H9 (cell line): ENCODE measurements around the gene CCND2. TPM values are rescaled to one million over a fixed set of nuclear protein-coding genes. Genes with fewer than 3 reads are reported as not detected.

Experiments used
- DNase-seq: peaks from one replicate; pipeline ENCODE4 v3.0.0-alpha.2; 2017
- H2AFZ ChIP-seq: one replicate; pipeline ENCODE4 v1.6.1; 2013; ENCODE audit warnings: mild to moderate bottlenecking, low read length, control low read depth, moderate library complexity
- H2AK5ac ChIP-seq: 2 replicates; pipeline ENCODE4 v1.6.1; 2013; ENCODE audit warnings: low read length, control low read depth, mixed read lengths; ENCODE audit not compliant: insufficient read length
- H2BK120ac ChIP-seq: one replicate; pipeline ENCODE4 v1.6.1; 2013; ENCODE audit warnings: low read depth, mild to moderate bottlenecking, low read length, control low read depth, inconsistent platforms; ENCODE audit not compliant: poor library complexity, severe bottlenecking
- H2BK12ac ChIP-seq: 2 replicates; pipeline ENCODE4 v1.6.1; 2013; ENCODE audit warnings: low read length, control low read depth, mixed read lengths, low read depth; ENCODE audit not compliant: insufficient read length
- H2BK15ac ChIP-seq: 2 replicates; pipeline ENCODE4 v1.6.1; 2013; ENCODE audit warnings: low read depth, low read length, control low read depth
- H2BK20ac ChIP-seq: one replicate; pipeline ENCODE4 v1.6.1; 2013; ENCODE audit warnings: low read depth, mild to moderate bottlenecking, low read length, control low read depth, inconsistent platforms; ENCODE audit not compliant: poor library complexity, severe bottlenecking
- H2BK5ac ChIP-seq: 2 replicates; pipeline ENCODE4 v1.6.1; 2013; ENCODE audit warnings: low read length, control low read depth, mixed read lengths; ENCODE audit not compliant: insufficient read length
- H3K14ac ChIP-seq: 2 replicates; pipeline ENCODE4 v1.6.1; 2013; ENCODE audit warnings: low read length, control low read depth; ENCODE audit not compliant: insufficient read depth
- H3K18ac ChIP-seq: 2 replicates; pipeline ENCODE4 v1.6.1; 2013; ENCODE audit warnings: low read depth, mild to moderate bottlenecking, mixed read lengths, low read length, control low read depth; ENCODE audit not compliant: insufficient read length
- H3K23ac ChIP-seq: 2 replicates; pipeline ENCODE4 v1.6.1; 2013; ENCODE audit warnings: low read length, control low read depth, mixed read lengths, low read depth; ENCODE audit not compliant: insufficient read length
- H3K23me2 ChIP-seq: 2 replicates; pipeline ENCODE4 v1.6.1; 2013; ENCODE audit warnings: low read depth, mild to moderate bottlenecking, mixed read lengths, low read length, control low read depth; ENCODE audit not compliant: insufficient read length, poor library complexity, severe bottlenecking
- H3K27ac ChIP-seq: 2 replicates; pipeline ENCODE4 v1.5.1; 2013; ENCODE audit warnings: low read length, control low read depth, mixed read lengths, low read depth; ENCODE audit not compliant: insufficient read length
- H3K27me3 ChIP-seq: 2 replicates; pipeline ENCODE4 v1.6.1; 2013; ENCODE audit warnings: low read length, control low read depth, inconsistent platforms; ENCODE audit not compliant: insufficient read depth
- H3K4ac ChIP-seq: 2 replicates; pipeline ENCODE4 v1.6.1; 2013; ENCODE audit warnings: low read depth, mild to moderate bottlenecking, control low read depth, inconsistent platforms, low read length, moderate library complexity
- H3K4me1 ChIP-seq: 2 replicates; pipeline ENCODE4 v1.6.1; 2013; ENCODE audit warnings: low read length, control low read depth, inconsistent platforms; ENCODE audit not compliant: insufficient read depth
- H3K4me2 ChIP-seq: 2 replicates; pipeline ENCODE4 v1.6.1; 2013; ENCODE audit warnings: low read length, control low read depth, mixed read lengths; ENCODE audit not compliant: insufficient read length, insufficient read depth
- H3K56ac ChIP-seq: 2 replicates; pipeline ENCODE4 v1.6.1; 2013; ENCODE audit warnings: low read depth, mild to moderate bottlenecking, mixed read lengths, low read length, control low read depth; ENCODE audit not compliant: insufficient read length
- H3K79me1 ChIP-seq: 2 replicates; pipeline ENCODE4 v1.6.1; 2013; ENCODE audit warnings: low read depth, mild to moderate bottlenecking, moderate library complexity, low read length, control low read depth, inconsistent platforms; ENCODE audit not compliant: insufficient read depth, poor library complexity, severe bottlenecking
- H3K79me2 ChIP-seq: 2 replicates; pipeline ENCODE4 v1.6.1; 2013; ENCODE audit warnings: low read length, control low read depth, inconsistent platforms; ENCODE audit not compliant: insufficient read depth
- H3K9ac ChIP-seq: 2 replicates; pipeline ENCODE4 v1.6.1; 2013; ENCODE audit warnings: low read length, control low read depth, mixed read lengths; ENCODE audit not compliant: insufficient read length; ENCODE audit errors: extremely low read depth
- H3K9me3 ChIP-seq: one replicate; pipeline ENCODE4 v1.6.1; 2013; ENCODE audit warnings: low read depth, low read length, inconsistent platforms; ENCODE audit not compliant: control insufficient read depth
- H3T11ph ChIP-seq: one replicate; pipeline ENCODE4 v1.6.1; 2013; ENCODE audit warnings: mild to moderate bottlenecking, low read length, control low read depth, inconsistent platforms
- H4K20me1 ChIP-seq: one replicate; pipeline ENCODE4 v1.6.1; 2013; ENCODE audit not compliant: control insufficient read depth, insufficient read length, insufficient read depth
- H4K5ac ChIP-seq: 2 replicates; pipeline ENCODE4 v1.6.1; 2013; ENCODE audit warnings: low read depth, mild to moderate bottlenecking, mixed read lengths, low read length, control low read depth; ENCODE audit not compliant: insufficient read length
- H4K8ac ChIP-seq: replicated peaks from 2 replicates; pipeline ENCODE4 v1.6.1; 2013; ENCODE audit warnings: low read length, control low read depth, mixed read lengths, low read depth; ENCODE audit not compliant: insufficient read length
- H4K91ac ChIP-seq: 2 replicates; pipeline ENCODE4 v1.6.1; 2013; ENCODE audit warnings: low read depth, mild to moderate bottlenecking, moderate library complexity, mixed read lengths, low read length, control low read depth; ENCODE audit not compliant: insufficient read length
- H3K27ac Mint-ChIP-seq, 3 experiments: 2 replicates in 2 of 3; 3 replicates in 1 of 3; pipeline ENCODE4 v1.8.0; 2020 to 2021; ENCODE audit warnings: mixed read lengths in 3 of 3, mild to moderate bottlenecking in 1 of 3, moderate library complexity in 1 of 3
- H3K27me3 Mint-ChIP-seq: 2 replicates; pipeline ENCODE4 v1.8.0; 2021; ENCODE audit warnings: low read depth, mild to moderate bottlenecking, moderate library complexity, mixed read lengths
- H3K36me3 Mint-ChIP-seq, 3 experiments: 2 replicates in 2 of 3; 3 replicates in 1 of 3; pipeline ENCODE4 v1.8.0; 2020 to 2021; ENCODE audit warnings: low read depth in 3 of 3, mixed read lengths in 3 of 3; ENCODE audit not compliant: insufficient read depth in 1 of 3
- H3K4me1 Mint-ChIP-seq, 2 experiments: 2 replicates each; pipeline ENCODE4 v1.8.0; 2020; ENCODE audit warnings: mixed read lengths in 2 of 2
- H3K4me3 Mint-ChIP-seq, 2 experiments: 2 replicates in 1 of 2; 3 replicates in 1 of 2; pipeline ENCODE4 v1.8.0; 2020 to 2021; ENCODE audit warnings: mild to moderate bottlenecking in 2 of 2, mixed read lengths in 2 of 2, moderate library complexity in 1 of 2
- H3K9me3 Mint-ChIP-seq, 2 experiments: 2 replicates in 1 of 2; 3 replicates in 1 of 2; pipeline ENCODE4 v1.8.0; 2020; ENCODE audit warnings: mild to moderate bottlenecking in 2 of 2, mixed read lengths in 2 of 2, moderate library complexity in 1 of 2
- WGBS: extraction: QIAGEN DNeasy Blood & Tissue Kit; methylation state at CpG from one replicate; pipeline ENCODE4 v1.1.7; 2013; ENCODE audit warnings: missing lambda C conversion rate, low lambda C conversion rate, mixed read lengths; ENCODE audit not compliant: insufficient read length; ENCODE audit errors: extremely low coverage; 5-methylcytosine and 5-hydroxymethylcytosine counted together
- total RNA-seq: library from RNA; stranded (reverse); gene quantifications from 2 replicates; pipeline ENCODE4 v1.2.1, GENCODE V29; 2021
- TF ChIP-seq, protein P1 (sequence below): fragments of 200-600 bp; sonication (generic); conservative IDR thresholded peaks from 3 replicates; pipeline ENCODE4 v1.8.0; 2021; ENCODE audit warnings: antibody characterized with exemption, mild to moderate bottlenecking

Gene CCND2
- total RNA-seq, 1 experiment from 2014 or later, result 104 TPM

- Histone ChIP-seq H3K79me1 (peaks cover 9% of the 10 kb centered on the region), H2BK5ac (no peak overlapping the region), H3K4me2 (no peak overlapping the region), H3T11ph (no peak overlapping the region), H2AFZ (no peak overlapping the region), H3K14ac (no peak overlapping the region), H3K56ac (no peak overlapping the region), H3K79me2 (peaks cover 11% of the 10 kb centered on the region), H4K20me1 (no peaks in the 10 kb centered on the region), H4K8ac (no peak overlapping the region), H3K9ac (no peak overlapping the region), H3K9me3 (no peaks in the 10 kb centered on the region), H4K91ac (no peak overlapping the region), H3K23me2 (no peaks in the 10 kb centered on the region), H2AK5ac (no peak overlapping the region), H3K4ac (no peak overlapping the region), H2BK15ac (no peak overlapping the region), H3K27me3 (no peaks in the 10 kb centered on the region), H3K27ac (no peak overlapping the region), H4K5ac (no peak overlapping the region), H2BK20ac (no peak overlapping the region), H2BK12ac (no peak overlapping the region), H2BK120ac (no peak overlapping the region), H3K4me1 (no peaks in the 10 kb centered on the region), H3K23ac (no peak overlapping the region), H3K18ac (no peak overlapping the region)
- TF ChIP-seq, protein P1, sequence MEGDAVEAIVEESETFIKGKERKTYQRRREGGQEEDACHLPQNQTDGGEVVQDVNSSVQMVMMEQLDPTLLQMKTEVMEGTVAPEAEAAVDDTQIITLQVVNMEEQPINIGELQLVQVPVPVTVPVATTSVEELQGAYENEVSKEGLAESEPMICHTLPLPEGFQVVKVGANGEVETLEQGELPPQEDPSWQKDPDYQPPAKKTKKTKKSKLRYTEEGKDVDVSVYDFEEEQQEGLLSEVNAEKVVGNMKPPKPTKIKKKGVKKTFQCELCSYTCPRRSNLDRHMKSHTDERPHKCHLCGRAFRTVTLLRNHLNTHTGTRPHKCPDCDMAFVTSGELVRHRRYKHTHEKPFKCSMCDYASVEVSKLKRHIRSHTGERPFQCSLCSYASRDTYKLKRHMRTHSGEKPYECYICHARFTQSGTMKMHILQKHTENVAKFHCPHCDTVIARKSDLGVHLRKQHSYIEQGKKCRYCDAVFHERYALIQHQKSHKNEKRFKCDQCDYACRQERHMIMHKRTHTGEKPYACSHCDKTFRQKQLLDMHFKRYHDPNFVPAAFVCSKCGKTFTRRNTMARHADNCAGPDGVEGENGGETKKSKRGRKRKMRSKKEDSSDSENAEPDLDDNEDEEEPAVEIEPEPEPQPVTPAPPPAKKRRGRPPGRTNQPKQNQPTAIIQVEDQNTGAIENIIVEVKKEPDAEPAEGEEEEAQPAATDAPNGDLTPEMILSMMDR, result no peak
- Mint-ChIP-seq H3K36me3 (peaks cover 77 to 92% (median 79%) of the 10 kb centered on the region in 3 experiments), H3K4me3 (no peak overlapping the region), H3K27me3 (no peaks in the 10 kb centered on the region), H3K4me1 (peaks cover 18 to 20% of the 10 kb centered on the region in 2 experiments), H3K27ac (peak overlapping the region in 2 of 3 experiments; percentile 3 to 90; a peak in 1 of 7 replicates), H3K9me3 (no peaks in the 10 kb centered on the region)
- WGBS, result no CpG with 5 or more reads among the region's 16 CpGs
- DNase-seq, result no peak
Observed at GRCh38 chr12:4292341-4293073, 18.9 kb downstream of the CCND2 start.
